Activated CD4-positive, alpha-beta T cell treated with anti-CD3 and anti-CD28 coated beads, Interleukin-10, Interleukin-2, amounts not matched to agents 100 ng/mL and 50 ng/mL, durations not matched to agents 16 hours and 8 hours (primary cell): Measurements from ENCODE around the gene AXL.
"Not testable (repeated sequence)": the region's sequence is repeated elsewhere in the genome, so short reads cannot be mapped to it uniquely, and the experiment has no call there.

Source experiments
- DNase-seq: peaks from one replicate; pipeline ENCODE4 v3.0.0-alpha.2; 2020

The AXL gene

DNA sequence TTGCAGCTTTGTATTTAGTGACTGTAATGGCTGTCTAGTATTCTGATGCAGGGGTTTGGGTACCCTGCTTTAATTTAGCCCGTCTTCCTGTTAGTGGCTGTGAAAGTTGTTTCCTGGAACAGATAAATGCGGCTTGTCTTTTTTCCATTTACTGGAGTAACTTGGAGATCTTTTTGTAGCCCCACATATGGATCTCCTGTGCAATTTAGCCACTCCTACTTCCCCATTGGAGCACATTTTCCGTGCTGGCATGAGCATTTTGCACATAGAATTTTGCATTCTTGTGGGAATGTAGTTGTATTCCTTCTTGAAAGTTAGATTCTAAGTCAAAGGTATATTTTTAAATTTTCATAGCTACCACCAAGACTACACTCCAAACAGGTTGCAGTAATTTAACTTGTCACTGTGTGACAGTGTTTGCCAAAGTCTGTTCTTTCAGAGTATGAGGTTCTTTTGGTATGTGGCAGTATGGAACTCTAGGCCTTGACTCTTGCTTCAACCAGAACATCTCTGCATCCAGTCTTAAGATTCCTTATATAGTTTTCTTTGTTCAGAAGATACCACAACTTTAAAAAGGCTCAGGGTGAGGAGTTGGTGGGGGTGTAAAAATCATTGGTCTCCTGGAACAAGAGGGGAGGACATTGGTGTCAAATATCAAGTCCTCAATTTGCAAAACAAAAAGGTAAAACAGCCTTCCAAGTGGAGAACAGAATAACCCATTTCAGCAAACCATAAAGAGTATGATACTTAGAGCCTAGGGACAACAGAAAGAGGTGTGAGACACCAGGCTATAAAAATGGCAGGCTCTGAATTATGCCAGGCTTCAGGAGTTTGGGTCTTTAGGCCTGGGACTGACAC lies 69.9 kb downstream of the AXL start:
- no peak for DNase-seq

DNA sequence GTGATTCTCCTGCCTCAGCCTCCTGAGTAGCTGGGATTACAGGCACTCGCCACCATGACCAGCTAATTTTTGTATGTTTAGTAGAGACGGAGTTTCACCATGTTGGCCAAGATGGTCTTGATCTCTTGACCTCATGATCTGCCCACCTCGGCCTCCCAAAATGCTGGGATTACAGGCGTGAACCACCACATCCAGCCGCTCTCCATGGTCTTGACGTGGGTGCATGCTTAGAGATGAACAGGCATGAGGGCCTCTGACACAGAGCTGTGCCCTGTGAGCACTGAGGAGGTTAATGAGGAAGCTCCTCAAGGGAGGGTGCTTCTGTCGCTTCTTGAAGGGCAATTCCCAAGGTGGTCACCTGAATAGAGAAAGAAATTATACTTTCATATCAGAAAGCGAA lies 70.8 kb downstream of the AXL start:
- DNase-seq = not testable (repeated sequence)

DNA sequence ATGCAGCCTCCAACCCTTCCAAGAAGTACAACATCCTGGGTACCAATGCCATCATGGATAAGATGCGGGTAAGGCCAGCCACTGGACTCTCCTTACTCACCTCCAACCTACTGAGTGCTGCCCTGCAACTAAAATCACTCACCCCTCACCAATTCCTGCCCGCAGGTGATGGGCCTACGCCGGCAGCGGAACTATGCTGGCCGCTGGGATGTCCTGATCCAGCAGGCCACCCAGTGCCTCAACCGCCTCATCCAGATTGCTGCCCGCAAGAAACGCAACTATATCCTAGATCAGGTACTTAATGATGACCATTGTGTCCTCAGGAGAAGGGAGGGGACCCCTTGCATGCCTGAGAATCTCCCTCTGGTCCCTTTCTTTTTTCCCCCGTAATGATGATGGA lies 75.4 kb downstream of the AXL start:
- DNase-seq = no peak

DNA sequence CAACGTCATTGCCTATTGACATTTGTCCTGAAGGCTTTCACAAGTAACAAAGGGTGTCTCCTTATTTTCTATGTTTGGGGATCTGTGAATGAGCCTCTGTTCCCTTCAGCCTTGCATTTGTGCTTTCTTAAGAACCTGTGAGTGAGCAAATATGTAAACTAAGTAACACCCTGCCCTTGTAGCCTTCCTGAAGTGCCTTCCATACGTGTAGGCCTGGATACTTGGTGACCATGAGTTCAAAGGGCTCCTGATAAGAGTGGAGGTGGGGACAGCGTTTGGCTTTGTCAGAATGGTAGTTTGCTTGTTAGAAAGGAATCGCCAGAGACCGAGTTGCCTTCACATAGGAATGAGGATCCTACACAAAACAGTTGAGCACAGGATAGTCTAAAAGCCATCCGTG lies 76.5 kb downstream of the AXL start:
- DNase-seq = no peak

DNA sequence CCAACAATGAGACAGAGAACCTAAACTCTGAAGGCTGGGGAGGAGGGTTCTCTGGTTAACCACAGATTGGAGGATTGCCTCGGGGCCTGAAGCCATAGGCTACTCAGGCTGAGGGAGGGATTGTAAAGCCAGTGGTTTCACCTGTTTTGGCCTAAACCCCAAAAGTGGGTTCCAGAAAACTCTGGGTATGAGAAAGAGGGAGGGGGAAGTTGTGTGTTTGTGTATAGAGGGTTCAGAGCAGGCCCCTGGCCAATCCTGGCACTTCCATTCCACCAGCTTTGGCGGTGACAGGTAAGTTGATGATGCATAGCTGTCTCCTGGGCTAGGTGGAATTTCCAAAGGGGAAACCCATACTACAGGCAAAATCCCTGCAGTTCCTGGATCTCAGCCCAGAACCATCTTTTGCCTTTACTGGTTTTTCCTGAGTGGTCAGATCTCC lies 77.4 kb downstream of the AXL start:
- no peak for DNase-seq

DNA sequence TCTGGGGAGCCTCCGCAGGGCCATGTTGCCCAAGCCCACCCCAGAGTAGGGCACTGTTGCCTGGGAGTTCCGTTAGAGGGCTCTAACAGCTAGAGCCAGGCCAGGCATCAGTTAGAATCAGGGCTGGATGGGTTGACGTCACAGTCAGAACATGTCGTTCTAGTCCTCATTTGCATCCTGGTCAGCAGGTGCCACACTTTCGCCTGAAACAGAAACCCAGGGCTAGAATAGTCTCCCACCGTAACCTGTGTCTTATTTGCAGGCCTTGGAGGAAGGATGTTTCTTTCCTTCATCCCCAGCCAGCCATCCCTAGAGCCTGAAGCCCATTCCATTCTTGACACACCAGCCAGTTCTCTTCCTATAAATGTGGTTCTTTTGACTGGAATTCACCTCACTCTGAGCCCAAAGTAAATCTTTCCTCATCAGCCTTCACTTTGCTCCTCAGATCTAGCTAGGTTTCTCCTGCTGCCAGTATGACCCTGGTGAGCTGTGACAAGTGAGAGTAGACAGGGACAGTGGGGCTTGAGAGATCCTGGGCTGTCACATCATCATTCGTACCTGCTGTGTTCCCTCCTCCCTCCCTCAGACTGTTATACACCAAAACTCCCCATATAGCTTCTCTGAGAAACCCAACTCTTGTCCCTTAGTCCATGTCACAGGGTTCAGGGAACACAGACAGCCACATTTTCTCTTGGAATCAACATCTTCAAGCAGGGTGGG lies 78.8 kb downstream of the AXL start:
- DNase-seq = no peak

DNA sequence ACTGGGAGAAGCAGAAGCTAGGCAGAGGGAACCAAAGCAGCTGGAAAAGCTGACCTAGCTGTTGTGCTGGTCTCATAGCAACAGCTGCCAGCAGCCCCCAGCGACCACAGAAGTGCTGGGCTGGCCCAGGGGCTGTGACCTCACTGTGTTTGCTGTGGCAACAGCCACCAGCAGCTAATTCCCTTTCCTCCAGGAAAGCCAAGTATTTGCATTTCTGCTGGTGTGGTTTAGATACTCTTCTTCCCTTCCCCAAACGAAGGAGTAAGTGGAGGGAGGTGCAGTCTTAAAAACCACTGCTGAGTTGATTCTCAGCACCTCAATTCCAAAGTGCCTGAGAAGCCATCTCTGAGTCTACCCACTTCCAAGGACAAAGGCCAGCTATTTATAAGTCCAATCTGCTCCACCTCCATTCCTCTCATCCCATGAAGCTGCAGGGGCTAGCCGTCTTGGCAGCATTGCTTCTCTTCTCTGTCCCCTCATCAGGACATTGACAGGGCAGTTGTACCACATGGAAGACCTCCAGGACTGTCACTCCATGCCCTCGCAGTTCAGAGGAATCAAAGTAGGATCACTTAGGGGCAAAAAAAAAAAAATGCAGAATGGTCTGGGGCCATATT lies 79.4 kb downstream of the AXL start:
- DNase-seq = peak; percentile 34

DNA sequence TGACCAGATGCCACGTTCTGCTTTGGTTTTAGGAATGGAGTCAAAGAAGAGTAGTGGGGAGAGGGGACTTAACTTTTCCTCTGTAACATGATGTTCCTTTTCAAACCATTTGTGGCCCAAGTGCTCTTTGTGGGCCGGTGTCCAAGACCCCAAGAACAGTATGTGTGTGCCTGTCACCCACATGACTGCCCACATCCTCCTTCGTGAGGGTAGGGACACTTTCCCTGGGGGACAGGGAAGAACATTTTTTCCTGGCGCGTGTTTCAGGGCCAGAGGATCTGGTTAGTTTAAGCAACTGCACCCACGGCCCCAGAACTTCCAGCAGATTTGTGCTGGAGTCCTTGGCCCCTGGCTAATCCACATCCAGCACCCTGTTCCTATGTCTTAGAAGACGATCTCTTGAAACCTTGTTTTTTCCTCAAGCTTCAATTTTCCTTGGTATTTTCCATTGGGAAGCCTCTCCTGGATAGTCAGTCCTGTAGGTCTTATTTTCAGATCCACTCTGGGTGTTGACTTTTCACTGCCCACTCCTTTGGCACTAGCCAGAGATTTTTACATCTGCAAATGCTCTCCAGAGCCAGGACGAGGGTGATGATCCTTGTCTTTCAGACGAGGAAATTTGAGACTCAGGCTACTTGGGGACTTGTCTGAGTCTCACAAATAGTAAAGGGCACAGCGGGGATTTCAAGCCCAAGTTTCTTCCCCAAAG lies 80.2 kb downstream of the AXL start:
- no peak for DNase-seq

DNA sequence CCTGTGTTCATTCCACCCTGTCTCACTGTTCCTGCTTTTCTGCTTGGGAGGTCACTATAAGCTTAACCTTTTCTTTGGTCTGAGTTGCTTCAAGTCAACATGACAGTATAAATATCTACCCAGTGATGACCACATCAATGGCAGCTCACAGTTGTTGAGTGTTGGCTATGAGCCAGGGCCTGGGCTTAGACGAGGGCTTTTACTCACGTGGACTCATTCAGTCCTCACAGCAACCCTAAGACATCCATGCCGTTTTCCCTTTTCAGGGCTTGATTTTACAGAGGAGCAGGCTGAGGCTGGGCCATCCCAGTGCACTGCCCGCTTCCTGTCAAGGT lies 80.7 kb downstream of the AXL start:
- DNase-seq = no peak

DNA sequence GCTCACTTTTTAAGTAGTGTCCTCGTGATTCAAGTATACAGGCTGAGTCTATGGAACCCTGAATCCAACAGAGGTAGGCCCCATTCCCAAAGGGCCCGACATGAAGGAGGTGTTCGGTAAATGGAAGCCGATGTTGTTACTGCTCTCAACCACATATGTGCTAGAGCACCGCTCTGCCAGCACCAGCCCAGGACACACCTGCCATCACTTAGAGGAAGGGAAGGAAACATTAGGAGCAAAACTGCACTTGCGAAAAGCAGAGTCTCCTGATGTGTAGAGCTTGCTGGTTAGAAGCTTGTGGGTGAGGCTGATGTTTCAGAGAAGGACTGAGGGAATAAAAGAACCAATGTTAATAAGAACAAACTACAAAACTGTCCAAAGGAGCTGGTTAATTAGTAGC lies 81.5 kb downstream of the AXL start:
- no peak for DNase-seq

DNA sequence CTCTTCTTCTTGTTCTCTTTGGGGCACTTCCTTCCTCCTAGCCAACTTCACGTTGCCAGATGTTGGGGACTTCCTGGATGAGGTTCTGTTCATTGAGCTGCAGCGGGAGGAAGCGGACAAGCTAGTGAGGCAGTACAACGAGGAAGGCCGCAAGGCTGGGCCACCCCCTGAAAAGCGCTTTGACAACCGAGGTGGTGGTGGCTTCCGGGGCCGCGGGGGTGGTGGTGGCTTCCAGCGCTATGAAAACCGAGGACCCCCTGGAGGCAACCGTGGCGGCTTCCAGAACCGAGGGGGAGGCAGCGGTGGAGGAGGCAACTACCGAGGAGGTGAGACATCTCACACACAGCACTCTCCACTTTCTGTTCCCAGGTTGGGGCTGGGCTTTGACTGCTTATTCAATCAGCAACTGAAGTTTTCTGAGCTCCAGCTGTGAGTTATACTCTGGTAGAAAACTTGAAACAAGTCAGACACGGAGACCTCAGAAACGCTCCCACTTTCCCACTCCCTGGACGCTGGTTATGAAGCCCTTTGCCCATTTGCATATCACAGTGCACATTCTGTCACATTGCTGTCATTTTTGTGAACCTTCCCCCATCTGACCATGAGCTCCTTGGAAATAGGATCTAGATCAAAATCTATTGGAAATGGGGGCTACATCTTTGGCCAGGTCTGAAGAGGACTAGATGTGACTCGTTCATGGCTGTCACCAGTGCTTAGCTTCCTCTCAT lies 83.8 kb downstream of the AXL start:
- DNase-seq = peak; percentile 82

DNA sequence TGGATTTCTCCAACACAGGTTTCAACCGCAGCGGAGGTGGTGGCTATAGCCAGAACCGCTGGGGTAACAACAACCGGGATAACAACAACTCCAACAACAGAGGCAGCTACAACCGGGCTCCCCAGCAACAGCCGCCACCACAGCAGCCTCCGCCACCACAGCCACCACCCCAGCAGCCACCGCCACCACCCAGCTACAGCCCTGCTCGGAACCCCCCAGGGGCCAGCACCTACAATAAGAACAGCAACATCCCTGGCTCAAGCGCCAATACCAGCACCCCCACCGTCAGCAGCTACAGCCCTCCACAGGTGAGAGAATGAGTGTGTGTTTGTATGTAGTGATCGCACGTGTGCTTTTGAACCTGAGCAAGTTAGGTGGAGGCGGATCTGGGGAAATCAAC lies 84.9 kb downstream of the AXL start:
- DNase-seq = no peak

DNA sequence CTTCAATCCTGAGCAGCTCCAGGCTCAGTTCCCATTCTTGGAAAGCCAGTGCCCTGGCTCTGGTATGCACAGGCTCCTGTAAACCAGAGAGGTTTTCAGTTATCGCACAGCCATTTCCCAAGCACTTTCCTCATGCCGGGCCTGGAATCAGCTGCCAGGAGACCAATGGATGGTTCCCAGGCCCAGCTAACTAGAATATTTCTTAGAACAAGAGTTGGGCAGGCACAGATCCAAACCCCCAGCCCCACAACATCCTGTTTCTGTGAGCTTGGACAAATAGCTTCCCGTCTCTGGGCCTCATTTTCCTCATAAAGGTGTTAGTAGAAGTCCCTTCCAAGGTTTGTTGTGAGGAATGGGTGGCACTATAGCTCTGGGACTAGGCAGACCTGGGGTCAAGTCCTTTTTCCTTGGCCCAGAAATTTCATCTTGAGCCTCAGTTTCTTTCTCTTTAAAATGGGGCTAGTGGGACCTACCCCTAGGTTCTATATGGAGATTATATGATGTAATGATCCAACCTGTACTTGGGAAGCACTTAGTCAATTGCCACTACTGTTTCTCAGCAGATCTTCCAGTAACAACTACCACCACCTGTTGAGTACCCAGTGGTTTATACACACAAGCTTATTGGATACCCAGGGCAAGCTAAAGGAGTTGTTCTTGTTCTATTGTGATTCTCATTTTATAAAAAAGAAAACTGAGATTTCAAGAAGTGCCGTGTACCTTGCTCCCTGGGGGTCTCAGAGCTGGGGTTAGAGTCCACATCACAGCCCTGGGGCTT lies 85.9 kb downstream of the AXL start:
- DNase-seq = no peak

DNA sequence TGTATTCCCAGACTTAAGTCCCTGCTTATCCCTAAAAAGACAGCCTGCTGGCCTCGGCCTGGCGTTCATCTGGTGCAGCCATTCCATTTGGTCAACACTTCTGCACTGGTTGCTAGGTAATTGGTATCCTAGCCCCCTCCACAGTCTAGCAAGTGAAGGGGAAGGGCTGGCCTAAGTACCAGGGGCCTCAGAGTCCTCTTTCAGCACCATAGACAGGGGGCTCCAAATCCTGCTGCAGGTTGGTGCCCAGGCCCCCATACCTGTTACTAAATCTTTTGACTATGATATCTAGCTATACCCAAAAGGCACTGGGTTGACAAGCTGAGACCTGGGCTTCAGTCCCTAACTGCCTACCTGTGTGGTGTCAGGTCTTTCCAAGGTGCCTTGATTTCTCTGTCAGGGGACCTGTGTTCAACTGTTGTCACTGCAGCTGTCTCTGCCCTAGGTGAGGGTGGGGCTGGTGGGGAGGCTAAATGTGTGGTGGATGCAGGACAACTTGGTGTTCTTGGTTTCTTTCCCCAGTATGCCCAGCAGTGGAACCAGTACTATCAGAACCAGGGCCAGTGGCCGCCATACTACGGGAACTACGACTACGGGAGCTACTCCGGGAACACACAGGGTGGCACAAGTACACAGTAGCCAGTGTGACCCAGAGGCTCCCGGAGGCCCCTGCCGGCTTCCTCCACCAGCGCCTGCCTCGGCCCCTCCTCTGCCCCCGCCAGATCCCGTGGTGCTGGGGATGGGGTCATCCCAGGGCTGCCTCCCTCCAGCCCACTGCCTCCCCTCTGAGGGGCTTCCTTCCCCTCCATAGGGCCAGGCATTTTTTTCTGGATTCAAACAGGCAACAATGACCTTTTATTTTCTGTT lies 87.1 kb downstream of the AXL start:
- no peak for DNase-seq

DNA sequence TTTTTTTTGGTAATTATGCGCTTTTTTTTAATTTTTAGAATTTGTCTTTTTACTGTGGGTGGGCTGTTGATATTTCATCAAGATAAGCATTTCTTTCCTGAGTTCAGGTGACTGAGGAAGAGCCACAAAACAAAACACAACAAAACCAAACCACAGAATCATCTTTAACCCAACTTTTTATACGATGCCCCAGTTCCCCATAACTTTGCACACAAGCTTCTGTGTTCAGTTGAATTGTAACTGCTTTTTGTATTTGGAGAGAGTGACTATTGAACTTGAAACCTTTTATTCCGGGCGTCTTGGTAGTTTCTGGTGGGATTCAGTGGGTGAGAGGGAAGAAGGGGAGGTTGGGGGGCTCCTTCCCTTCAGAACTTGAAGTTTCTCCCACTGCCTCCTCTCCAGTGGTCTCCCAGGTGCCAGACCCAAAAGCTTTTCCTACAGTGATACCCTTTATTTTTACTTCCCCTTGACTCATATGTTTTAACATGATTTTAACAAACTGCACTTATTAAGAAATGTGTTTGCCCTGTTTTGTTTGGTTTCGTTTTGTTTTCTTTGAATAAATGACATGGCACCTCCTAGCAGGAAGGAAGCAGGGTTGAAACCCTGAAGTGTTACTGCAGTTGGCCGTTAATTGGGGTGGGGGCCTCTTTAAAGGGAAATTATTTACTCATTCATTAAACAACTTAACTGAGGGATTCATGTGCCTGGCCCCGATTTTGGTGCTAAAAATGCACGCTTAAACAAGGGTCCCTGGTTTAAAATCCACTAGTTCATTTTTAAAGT lies 88.3 kb downstream of the AXL start:
- DNase-seq = peak; percentile 73

DNA sequence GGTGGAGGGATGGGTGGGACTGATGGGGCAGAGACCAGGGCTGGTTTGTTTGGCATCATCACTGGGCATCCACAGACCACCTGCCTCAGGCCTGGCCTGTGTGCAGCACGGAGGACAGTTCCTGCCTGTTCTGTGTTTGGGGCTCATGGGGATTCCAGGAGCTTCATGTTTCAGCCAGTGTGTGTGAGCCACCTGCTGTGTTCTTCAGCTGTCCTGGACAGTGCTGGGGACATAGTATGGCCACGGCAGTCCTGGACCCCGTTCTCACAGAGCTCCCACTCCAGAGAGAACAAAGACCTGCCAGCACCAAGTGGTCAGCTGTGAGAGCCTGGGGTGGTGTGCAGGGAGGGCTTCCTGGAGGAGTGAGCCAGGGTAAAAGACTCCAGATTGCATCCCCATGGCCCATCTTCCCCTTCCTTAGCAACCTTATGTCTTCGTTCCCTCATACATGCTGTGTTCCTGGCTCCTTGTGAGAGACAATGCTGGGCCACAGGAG lies 89.0 kb downstream of the AXL start:
- DNase-seq = no peak

DNA sequence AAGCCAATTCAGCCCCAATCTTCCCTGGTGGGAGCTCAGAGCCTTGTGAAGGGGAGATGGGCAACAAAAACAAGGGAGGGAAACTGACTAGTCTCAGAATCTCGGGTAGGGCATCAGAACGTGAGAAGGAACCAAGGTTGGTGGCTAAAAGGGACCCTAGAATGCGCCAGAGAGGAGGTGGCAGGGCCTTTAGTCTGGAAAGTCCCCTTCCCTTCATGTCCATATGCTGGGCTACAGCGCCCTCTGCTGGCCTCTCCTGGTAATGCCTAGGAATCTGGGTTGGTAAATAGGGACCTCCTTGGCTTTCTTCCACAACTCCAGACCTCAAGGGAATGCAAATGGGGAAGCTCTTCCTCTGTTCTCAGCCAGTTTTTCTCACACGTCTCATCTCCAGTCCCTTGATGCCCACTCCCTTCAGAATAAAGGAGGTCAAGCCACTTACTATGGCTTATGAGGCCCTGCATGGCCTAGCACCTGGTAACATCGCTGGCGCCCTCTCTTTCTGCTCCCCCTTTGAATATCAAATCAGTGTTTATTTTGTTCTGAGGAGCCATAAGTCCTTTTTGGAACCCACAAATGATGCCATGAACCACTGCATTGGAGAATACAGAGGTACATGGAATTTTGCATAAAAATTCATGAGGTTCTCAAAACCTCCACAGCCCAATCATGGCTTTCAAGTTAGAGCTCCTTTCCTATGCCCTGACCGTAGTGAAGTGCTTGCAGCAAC lies 89.6 kb downstream of the AXL start:
- peak; percentile 92 for DNase-seq

DNA sequence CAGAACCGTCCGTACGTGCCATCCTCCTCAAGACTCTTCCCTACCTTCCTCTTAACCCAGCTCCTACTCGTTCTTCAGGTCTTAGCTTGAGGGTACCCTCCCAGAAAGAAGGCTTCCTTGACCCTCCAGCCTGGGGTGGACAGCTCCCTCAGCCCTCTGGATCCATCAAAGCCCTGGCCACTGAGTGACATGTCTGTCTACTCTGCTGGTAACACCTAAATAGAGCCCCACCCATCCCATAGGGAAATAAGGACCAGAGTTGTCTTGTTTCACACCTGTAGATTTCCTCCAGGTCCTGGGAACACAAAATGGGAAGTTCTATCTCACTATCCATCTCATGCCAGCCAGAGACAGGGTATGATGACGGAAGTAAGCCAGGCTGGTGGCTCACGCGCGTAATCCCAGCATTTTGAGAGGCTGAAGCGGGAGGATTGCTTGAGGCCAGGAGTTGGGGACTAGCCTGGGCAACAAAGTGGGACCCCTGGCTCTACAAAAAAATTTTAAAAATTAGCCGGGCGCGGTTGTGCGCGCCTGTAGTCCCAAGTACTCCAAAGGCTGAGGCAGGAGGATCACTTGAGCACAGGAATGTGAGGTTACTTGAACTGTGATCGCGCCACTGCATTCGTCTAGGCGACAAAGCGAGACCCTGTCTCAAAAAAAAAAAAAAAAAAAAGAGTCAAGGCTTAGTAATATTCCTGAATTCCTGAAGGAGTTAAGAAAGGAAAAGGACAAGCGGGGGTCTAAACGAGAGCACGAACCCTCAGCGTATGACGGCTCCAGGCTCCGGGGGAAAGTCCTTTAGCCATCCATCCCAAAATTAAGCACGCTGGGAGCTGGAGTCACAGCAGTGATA lies 90.4 kb downstream of the AXL start:
- DNase-seq = peak; percentile 34
